Measurements from ENCODE around the gene ZNF438.

ZNF438 gene

GRCh38 chr10:30840395-30841050 lies 191.1 kb downstream of the ZNF438 start:
- no peak for DNase-seq

DNA sequence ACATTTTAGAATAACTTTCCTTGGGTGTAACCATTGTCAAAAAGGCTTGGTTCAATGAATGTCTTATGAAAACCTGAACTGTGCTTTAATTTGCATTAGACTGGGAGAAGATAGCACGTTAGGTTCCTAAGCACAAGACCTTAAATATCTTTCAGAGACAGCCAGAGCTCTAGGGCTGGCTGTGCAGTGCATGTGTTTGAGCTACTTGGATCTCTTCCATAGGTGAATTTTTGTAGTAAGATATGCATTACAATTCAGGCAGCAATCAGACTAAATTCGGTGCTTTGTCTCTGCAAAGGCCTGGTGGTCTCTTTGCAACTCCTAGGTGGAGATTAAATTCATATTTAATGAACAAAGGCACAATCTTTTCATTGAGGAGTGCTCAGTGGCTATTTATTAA lies 192.0 kb downstream of the ZNF438 start:
- DNase-seq = no peak

DNA sequence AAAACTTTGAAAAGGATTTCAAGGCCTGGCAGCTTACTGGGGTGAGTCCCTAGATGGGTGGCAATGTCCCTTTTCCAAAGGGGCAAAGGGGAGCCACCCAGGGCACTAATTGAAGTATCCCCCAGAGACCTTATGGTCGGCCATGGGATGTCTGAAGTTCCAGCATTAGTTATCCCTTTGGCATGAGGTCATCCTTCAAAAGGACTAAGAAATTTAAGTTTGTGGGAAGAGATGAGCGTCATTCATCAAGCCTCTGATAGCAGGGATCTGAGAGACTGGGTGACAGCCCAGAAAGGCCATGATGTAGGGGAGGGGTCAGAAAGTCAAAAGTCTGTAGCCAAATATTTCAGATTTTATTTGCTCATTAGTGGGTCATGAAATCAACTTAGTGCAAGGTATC lies 195.3 kb downstream of the ZNF438 start:
- DNase-seq = no peak

DNA sequence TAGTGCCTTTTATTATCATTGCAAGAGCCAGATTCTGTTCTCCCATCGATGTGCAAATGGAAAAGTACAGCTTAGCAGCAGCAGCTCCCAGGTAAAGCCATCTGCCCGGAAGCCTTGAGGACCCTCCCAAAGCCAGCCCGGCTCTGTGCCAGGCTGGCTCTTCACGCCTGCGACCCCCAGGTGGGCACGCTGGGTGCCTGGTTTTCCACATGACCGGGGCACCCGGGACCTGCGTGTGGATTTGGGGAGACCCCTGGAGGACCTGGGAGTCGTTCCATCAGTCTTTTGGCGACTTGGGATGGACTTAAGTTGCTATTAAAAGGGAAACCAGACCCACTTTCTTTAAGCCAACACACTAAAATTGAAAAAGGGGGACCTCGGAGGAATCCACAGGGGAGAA lies 196.5 kb downstream of the ZNF438 start:
- no peak for DNase-seq

GRCh38 chr10:30834651-30835050 lies 197.0 kb downstream of the ZNF438 start:
- no peak for DNase-seq

- DNase-seq = no peak
Measured at GRCh38 chr10:30834153-30834552, 197.5 kb downstream of the ZNF438 start.

- no peak for DNase-seq
Measured at GRCh38 chr10:30833628-30833970, 198.1 kb downstream of the ZNF438 start.

DNA sequence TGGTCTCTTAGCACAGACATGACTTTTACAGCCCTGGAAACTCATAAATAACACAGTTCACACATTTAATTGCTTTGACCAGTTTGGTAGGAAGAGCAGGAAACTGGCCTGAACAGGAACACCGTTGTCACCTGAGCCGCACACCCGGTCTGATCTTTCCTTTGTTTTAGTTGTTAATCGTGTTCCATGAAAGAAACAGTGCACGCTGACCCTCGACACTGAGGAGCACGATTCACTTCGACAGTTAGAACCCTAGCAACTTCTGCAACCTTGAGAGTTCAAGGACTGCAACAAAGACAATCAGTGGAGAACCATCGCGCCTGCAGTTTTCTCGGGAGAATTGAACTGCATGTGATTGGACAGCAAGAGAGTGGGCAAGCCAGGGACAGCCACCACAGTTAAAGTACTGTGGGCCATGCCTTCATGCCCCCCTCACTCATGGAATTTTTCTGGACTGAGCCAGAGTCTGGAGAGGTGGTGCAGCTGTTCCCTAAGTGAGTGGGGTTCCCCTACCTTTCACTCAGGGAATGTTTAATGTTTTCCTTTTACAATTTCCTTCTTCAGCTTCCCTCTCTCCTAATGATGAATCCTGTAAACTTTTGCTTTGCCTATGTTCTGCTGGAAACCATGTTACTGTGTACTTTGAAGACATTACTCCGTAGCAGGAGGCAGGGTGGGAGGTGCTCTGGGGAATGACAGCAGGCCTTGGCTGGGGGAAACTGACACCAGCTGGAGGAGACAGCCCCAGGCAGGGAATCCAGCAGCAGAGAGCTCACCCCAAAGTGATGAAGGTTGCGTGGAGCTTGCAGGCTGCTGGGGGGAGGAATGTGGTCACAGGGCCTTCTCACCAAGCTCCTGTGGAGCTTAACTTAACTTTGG lies 198.7 kb downstream of the ZNF438 start:
- DNase-seq = no peak

DNA sequence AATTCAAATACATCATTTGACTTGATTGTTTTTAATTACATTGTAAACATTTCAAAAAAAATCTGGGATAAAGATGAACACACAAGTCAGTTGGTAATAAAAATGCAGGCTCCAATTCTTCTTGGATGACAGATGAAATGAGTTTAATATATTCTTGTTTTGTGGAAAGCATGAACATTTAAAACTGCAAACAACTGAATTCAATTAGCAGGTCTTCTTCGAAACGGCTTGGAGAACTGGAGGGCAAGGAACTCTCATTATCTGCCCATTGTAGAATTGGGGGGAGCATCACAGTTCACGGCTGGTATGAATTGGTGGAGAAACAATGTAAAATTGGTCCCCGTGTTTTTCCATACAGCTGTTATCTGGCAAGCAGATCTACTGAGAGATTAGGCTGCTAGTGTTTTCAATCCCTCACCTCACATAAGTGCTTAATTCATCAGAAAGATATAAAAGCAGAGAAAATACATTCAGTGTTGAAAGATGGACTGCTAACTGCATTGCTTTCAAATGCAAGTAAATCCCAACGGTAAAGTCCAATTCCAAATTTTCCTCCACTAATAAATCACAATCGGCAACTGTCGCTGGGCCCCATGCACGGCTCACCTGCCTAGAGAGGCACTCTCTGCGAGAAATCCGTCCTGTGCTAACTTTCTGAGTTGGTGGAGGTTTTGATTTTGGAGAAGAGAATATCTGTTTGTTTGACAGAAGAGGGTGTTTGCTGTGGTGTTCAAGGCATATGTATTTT lies 199.5 kb downstream of the ZNF438 start:
- no peak for DNase-seq

DNA sequence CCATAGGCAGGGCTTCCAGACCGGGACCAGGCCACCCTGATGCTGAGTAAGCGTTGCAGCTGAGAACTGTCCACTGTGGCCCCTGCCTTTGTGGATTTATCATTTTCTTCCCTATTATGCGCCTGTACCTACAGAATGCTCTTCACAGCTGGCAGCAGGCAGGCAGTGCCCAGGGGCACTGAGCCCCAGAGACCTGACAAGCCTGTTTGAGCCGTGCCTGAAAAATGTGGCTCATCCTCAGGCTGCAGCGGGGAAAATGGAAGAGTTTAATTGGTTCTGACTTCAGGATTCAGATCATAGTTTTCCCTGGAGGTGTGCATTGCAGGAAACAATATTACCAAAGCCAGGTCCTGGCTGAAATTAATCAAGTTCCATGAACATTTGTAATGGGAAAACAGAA lies 200.2 kb downstream of the ZNF438 start:
- DNase-seq = no peak

DNA sequence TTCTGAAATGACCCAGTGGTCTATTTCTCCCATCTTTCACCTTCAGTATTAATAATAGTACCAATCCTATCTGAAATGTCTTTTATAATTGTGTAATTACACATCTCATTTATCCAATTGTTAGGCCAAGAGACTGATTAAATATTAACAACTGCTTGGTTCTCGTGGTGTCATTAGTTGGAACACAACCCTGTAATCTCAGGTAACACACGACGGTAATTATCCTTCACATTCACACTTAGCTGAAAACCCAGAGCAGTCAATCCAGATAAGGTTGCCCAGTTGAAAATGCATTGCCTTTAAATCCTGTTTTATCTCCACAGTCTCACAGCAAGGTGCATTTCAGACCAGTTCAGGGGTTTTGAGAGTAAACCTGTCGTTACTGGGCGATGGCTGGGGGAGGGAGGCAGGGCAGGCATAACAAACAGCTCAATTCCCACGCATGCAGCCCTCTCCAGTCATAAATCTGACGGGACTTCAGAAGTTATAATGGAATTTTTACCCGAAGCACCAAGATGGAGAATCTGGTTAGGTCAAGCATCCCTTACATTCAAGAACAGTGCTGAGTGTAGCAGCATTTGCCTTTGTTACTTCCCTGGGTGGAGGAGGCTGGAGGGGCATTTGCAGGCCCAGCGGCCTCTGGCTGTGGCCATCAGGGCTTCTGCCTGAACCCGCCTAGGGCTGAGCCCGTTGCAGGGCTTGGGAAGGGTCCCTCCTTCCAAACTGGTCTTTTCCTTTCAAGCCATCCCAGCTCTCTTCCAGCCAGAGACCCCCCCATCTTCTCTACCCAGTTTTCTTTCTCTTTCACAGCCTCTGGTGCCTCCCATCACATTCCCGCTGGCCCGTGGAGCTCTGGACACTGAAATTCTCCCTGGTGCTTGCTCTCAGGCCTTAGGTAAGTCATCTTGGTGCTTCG lies 201.1 kb downstream of the ZNF438 start:
- DNase-seq = no peak

GRCh38 chr10:30829901-30830300 lies 201.8 kb downstream of the ZNF438 start:
- no peak for DNase-seq

DNA sequence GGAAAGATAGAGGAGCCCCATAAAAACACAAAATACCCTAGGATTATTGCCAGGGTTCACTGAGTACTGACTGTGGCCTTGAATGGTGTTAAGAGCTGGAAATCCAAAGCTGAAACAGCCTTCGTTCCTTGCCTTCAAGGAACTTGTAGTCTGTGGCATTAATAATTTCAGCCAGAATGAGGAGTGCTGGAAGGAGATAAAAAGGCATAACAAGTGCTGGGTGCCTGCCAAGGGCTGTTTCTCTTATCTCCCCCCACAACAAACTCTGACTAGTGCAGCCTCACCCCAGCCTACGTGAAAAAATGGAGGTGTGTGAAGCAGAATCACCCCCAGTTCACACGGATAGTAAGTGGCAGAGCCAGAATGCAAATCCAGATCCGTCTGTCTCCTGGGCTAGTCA lies 203.0 kb downstream of the ZNF438 start:
- no peak for DNase-seq

- DNase-seq = no peak
Measured at GRCh38 chr10:30828164-30828563, 203.5 kb downstream of the ZNF438 start.

DNA sequence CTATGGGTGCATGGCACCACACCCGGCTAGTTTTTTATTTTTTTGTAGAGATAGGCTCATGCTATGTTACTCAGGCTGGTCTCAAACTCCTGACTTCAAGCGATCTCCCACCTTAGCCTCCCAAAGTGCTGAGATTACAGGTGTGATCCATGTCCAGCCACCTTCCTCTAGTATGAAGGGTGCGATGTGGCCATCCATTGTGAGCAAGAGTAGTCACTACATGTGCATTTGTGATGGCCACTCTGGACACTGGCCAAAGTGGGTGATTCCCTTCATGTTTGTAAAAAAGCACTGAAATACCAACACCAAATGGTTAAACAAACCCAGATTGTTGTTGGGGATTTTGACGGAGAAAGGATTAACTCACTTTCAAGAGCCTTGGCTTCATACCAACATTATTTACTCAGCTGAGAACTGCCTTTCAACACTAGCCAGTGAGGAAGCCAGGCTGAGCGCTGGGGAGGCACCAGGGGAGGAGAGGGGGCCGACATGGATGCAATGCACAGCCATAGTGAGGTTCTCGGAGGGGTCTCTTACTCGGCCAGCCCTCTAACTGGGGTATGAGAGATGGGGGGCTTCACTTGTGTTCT lies 204.0 kb downstream of the ZNF438 start:
- no peak for DNase-seq

- no peak for DNase-seq
Measured at GRCh38 chr10:30826679-30827078, 205.0 kb downstream of the ZNF438 start.

DNA sequence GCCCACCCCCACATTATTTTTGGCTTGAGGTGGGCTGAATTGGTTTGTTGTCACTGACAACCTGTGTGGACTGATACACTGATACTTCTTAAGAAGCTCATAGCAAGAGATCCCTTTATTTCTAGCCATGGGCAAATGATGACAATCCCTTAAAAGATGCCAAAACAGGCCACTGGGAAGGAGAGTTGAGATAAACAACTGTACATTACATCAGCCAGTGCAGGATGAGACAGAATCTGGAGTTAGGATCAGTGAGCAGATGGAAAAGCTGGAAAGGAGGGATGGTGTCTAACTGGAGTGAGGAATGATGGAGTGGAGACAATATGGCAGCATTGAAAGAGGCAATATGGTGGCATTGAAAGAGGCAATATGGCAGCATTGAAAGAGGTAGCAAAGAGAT lies 206.2 kb downstream of the ZNF438 start:
- DNase-seq = no peak

- no peak for DNase-seq
Measured at GRCh38 chr10:30825022-30825421, 206.6 kb downstream of the ZNF438 start.

- DNase-seq = no peak
Measured at GRCh38 chr10:30823651-30824050, 208.0 kb downstream of the ZNF438 start.

DNA sequence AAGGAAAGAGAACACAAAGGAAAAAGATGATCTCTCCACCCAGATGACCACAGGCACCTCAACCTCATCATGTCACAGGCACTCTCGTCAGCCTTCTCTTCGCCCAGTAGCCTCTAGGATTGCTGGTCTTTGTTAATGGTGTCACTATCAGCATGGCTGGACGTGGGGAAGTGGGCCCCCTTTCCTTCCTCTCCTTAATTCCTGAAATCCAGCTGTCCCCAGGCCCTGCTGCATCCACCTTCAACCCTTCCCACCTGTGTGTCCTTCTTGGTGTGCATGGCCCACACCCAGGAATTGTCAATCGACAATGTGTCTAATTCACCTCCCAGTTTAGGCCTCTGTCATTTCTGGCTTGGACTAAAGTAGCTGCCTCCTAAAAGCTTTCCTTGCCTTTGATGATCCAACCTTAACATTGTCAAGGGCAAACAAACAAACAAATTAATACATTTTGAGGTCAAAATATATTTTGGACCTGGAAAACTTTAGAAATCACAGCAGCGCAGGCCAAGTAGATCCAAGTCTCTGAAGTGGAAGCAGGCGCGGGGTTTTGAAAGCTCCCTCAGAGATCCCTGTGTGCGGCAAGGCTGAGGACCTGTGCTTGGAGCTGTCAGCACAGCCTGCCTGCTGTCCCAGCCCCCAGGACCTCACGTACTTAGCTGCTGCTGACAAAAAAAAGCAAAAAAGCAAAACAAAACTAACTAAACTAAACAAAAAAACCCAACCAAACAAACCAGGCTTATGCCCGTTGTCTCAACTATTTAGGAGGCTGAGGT lies 208.8 kb downstream of the ZNF438 start:
- DNase-seq = no peak

- DNase-seq = no peak
Measured at GRCh38 chr10:30821994-30822692, 209.5 kb downstream of the ZNF438 start.
